Stimulated activated CD4-positive, alpha-beta T cell treated with anti-CD3 and anti-CD28 coated beads, Interleukin-15, amount 100 ng/mL, for 48 hours (primary cell): Measurements from ENCODE around the gene FHDC1.
"Not testable (repeated sequence)": the region's sequence is repeated elsewhere in the genome, so short reads cannot be mapped to it uniquely, and the experiment has no call there.

Source experiments
- DNase-seq, 2 donors: peaks; one replicate each; pipeline ENCODE4 v3.0.0-alpha.2; 2020; ENCODE audit warnings: low read depth in 2 of 2

FHDC1 gene, protein sequence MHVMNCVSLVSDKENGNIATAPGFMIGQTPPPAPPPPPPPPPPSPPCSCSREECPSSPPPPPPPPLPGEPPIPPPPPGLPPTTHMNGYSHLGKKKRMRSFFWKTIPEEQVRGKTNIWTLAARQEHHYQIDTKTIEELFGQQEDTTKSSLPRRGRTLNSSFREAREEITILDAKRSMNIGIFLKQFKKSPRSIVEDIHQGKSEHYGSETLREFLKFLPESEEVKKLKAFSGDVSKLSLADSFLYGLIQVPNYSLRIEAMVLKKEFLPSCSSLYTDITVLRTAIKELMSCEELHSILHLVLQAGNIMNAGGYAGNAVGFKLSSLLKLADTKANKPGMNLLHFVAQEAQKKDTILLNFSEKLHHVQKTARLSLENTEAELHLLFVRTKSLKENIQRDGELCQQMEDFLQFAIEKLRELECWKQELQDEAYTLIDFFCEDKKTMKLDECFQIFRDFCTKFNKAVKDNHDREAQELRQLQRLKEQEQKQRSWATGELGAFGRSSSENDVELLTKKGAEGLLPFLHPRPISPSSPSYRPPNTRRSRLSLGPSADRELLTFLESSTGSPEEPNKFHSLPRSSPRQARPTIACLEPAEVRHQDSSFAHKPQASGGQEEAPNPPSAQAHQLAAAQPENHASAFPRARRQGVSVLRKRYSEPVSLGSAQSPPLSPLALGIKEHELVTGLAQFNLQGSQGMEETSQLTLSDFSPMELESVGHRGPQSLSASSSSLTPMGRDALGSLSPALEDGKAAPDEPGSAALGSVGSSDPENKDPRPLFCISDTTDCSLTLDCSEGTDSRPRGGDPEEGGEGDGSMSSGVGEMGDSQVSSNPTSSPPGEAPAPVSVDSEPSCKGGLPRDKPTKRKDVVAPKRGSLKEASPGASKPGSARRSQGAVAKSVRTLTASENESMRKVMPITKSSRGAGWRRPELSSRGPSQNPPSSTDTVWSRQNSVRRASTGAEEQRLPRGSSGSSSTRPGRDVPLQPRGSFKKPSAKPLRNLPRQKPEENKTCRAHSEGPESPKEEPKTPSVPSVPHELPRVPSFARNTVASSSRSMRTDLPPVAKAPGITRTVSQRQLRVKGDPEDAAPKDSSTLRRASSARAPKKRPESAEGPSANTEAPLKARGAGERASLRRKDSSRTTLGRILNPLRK

DNA sequence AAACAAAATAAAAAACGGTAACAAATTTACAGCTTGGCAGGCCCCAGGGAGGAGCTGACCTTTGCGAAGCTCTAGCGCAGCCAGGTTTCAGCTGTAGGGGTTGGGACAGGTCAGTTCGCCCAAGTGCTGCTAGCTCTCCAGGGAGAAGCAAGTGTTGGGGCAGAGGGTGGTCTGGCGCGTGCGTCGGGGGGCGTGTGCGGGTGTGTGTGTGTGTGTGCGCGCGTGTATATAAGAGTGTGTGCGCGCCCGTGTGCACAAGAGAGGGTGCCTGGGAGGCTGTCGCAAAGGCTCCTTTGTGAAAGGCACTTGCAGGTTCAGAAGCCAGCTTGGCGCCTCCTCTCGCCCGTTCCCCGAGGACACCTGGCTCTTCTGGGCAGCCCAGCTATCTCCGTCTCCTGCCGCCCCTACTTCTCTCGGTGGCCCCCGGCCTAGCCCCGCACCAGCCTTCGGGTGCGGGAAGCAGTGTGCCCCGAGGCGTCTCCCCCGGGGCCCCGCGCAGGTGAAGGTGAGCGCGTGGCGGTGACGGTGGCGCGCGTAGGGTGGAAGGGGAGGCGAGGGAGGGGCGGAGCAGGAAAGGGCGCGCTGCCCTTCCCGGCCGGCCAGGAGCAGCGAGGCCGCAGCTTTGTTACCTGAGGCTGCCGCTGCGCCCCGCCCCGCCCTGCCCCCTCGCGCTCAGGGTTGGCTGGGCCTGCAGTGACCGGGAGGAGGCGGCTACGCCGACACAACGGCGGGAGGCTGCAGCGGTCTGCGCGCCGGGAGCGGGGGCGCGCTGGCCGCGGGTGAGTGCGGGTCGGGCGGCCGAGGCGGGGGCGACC lies at the start of gene FHDC1:
TSS of gene FHDC1 (plus strand) at position 693 of the 815 bp plus-strand sequence. CDS start 6,735 bp downstream, outside the sequence.
- no peak for DNase-seq

DNA sequence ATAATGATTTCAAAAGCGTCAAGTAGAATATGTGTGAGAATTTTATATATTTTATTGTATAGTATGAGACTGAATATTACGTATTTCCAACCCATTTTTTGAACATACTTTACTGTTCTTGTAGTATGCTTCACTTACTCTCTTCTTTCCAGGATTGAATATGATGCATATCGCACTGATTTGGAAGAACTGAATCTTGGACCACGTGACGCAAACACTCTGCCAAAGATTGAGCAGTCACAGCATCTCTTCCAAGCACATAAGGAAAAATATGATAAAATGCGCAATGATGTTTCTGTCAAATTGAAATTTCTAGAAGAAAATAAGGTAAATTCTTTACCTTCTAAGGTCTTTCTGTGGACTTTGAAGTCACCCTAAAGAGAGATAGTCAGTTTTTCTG lies 48.1 kb upstream of the FHDC1 start:
- DNase-seq: no peak

DNA sequence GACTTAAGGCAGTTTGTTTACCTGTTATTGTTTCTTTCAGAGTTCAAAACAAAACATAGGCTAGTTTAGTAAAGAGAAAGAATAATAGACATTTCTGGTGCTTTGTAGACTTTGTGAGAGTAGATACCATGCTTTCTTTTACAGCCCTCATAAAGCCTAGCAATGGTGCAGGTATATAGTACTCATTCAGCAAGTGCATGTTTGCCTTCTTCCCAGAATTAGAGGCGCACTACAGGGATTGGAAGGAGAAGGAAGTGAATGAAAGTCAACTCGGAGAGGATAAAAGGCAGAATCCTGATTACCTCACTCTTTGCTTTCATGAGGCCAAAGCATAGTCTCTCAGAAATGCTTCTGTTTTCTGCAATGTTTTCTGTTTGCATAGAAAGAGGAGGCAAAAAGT lies 43.1 kb upstream of the FHDC1 start:
- DNase-seq: no peak

DNA sequence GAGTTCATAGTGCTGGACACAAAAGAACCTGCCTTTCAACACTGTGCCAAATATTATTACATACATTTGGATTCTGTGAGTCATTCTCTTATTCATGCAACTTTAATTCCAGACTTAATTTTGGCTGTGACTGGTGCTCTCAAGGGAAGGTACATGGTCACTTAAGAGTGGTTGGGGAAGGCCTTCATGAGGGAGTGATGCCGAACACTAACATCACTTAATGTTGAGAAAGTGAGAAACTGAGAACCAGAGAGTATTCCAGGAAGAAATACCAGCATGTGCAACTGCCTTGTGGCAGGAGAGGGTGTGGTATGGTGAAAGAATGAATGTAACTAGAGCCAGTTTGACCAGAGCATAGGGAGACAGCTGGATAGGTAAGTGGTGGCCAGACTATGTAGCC lies 41.5 kb upstream of the FHDC1 start:
- DNase-seq: no peak

DNA sequence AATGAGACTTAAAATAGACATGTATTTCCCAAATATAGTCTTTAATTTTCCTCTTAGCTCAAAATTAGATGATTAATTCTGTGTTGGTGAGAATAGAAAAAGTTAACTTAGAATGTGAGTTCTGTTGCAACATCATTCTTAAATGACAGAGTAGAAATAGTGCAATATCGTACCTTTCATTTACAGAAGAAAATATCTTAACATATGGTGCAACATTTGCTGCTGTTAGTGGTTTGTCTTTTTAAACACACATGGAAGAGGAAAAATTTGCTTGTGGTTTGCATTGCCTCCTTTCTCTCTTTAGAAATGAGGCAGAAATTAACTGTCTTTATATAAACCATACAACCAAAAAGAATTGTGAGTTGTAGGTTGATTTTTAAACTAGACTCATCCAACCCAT lies 39.3 kb upstream of the FHDC1 start:
- DNase-seq: no peak

DNA sequence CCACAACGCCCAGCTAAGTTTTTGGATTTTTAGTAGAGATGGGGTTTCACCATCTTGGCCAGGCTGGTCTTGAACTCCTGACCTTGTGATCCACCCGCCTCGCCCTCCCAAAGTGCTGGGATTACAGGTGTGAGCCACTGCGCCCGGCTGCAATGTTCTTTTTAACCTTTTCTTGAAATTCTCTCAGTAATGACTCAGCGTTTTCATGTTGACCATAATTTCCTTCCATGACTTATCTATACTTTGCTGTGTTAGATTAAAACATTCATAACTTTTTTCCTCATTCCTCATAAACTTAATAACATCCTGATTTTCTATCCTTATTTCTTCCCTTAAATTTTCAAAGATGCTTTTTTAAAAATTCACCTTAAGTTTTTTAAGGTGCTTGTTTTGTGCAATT lies 38.0 kb upstream of the FHDC1 start:
- DNase-seq: not testable (repeated sequence)

DNA sequence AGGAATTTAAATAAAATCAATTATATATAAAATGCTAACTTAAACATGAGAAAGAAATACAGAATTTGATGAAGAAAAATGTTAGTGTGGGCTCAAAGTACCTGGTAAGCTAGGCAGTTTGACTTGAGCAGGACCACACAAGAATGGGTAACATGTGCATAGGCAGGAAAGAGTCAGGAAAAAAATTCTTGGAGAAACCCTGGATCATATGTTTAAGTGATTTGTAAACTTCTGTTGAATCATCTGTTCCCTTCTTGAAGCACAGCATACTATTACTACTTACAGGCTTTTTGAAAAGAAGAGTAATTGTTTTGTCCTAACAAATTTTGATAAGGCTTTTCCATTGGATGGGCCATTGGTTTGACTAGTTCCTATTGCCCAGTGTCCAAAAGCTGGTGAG lies 37.5 kb upstream of the FHDC1 start:
- no peak for DNase-seq

DNA sequence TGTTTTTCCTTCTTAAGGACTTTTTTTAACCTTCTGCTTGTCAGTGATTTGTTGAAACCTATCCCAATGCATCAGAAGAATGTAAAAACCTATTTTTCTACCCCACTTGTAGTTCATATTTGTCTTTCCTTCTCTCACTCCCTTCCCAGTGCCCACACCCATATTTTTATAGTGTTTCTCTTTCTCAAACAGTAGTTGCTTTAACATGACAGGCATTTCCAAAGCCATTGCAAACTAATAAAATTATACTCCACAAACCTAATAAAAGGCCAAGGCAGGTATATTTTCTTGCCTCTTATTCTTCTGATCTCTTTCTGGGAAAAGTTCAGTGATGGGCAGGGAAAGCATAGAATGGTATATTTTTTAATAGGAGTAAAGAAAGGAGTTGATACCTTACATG lies 35.7 kb upstream of the FHDC1 start:
- DNase-seq: no peak

DNA sequence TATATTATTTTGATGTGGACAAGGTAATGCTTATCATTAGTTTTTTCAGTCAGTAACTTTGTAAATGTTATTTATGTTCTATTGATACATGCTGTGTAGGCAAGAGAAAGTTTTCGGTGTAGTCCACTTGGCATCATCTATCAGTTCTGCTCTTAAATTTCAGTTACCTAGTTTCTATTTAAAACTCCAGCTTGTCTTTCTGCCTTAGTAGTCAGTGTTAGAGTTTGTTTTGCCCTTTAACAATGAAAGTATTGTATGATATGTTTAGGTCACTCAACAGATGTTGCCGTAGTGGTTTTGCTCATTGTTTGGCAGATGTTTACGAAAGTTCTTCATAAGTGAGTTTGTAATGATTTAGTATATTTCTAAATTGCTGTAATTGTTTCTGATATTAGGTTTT lies 34.9 kb upstream of the FHDC1 start:
- no peak for DNase-seq

DNA sequence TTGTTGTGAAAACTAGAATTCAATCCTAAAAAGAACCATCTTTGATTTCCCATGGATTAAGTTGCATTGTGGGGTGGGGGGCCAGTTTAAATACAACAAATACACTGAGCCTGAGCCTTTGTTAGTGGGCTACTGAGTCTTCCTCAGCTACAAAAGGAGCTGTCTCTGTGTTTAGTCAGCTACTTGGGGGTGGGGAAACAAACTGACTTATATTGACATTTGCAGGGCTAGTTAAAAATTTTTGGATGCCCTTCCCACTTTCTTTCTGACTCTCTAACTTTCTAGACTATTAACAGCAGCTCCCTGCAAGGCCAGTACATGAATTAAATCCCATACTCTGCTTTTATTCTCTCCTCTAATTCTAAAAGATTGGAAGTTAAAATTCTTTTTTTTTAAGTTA lies 32.5 kb upstream of the FHDC1 start:
- no peak for DNase-seq

DNA sequence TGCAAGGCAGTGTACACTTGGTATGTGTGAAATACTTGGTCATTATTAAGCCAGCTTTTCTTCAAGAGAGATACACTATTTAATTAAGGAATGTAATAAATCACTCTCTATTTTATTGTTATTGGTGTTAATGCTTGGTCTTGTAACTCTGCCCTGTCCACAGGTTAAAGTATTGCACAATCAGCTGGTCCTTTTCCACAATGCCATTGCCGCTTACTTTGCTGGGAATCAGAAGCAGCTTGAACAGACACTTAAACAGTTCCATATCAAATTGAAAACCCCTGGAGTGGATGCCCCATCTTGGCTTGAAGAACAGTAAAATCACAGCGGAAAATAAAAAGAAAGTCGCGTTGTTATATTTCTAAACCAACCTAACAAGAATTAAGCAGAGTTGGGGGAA lies 26.2 kb upstream of the FHDC1 start:
- no peak for DNase-seq

DNA sequence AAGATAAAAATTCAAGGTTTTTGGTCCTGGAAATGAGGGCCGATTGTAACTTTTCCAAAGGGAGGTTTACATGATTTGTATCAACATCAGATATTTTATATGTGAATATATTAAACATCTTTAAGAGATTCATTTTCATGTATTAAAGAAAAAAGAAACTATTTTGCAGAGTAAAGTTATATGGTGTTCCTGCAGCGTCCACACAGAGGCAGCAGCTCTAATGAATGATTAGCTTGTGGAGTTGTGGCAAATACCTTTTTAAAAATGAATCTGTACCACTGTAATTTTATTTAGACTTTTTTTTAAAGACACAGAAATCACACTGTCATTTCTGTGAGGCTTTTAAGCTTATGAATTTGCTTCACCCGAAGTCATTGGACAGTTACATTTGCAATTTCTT lies 25.6 kb upstream of the FHDC1 start:
- DNase-seq: no peak

DNA sequence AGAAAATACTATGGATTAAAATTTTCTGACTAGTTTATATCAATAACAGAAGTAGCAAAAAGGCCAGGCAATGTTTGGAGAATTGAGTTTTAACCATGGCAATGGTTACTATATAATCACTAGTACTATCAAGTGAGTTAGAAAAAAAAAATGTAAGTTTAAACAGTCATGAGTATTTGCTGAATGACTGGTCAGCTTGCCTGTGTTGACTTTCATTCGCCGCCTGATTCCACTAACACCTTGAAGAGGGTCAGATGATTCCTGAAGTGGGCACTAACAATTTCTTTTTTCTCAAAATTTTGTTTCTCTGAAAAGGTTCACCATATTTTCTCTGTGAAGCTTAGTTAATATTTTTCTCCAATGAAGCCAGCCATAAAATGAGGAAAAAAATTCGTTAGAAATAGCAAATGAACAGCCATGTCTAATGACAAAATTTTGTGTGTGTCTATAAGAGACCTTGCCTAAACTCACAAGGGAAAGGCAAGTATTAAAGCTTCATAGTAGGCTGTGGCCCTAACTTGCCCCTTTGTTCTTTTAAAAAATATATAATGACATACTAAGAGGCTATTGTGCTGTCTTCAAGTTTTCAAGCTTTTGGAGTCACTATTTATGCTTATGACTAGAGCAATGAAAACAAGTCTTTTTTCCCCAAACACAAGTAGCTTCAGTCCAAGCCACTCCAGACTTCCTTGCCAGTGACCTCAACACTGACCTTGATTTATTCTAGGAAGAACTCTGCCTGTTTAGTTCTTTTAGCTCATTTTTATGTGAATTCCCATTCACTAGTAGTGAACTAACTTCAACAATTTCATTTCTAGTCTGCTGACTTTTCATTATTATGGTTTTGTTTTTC lies 18.4 kb upstream of the FHDC1 start:
- no peak for DNase-seq

DNA sequence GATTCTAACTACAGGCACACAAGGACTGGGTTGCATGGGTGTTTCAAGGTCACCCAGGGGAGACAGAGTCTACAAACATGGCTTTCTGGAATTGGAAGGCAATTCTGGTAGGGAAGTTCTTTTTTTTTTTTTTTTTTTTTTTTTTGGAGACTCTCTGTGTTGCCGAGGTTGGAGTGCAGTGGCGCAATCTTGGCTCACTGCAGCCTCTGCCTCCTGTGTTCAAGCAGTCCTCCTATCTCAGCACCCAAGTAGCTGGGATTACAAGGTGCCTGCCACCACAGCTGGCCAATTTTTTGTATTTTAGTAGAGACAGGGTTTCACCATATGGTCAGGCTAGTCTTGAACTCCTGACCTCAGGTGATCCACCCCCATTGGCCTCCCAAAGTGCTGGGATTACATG lies 16.3 kb upstream of the FHDC1 start:
- no peak for DNase-seq

DNA sequence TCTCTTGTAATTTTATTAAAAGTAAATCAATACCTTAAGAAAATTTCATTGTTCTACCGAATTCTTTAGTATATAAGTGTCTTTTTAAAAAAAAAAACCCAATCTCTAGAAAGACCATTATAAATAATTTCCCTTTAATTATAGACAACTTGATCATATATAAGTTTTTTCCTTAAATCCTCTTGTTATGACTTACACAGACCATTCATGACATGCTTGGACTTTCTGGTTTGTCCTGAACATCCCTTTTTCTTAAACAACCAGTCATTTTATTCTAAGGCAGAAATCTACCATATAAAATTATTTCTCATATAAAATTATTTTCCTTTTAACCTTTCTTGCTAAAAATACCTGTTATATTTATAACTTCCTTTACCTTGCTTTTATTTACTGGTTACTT lies 15.4 kb upstream of the FHDC1 start:
- DNase-seq: no peak

DNA sequence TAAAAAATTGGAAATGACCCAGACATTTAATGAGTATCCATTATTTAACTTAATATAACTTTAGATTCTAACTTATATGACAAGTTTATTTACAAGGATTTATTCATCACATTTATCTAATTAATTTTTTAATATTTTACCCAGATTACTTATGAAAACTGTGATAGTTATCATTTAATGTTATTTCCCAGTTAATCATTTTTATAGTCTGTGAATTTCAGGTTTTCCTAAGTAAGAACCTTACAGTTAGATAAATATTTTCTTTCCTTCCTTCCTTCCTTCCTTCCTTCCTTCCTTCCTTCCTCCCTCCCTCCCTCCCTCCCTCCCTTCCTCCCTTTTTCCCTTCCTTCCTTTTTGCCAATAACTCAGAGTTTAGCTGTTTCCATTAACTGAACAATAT lies 14.8 kb upstream of the FHDC1 start:
- no peak for DNase-seq

DNA sequence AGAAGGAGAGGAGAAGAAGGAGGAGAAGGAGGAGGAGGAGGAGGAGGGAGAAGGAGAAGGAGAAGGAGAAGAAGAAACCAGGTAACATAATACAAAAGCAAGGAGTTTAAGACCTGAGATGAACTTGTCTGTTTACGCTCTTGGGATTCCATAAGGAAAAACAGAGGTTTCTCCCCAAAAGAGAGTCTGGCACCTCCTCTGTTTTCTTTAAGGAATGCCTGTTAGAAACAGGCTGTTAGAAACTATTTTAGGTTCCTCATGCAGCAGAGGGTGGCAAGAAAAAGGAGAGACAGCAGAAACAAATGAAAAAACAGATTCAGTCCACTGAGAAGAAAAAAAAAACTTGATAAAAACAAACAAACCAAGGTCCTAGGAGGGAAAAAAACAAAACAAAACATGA lies 10.3 kb upstream of the FHDC1 start:
- no peak for DNase-seq

DNA sequence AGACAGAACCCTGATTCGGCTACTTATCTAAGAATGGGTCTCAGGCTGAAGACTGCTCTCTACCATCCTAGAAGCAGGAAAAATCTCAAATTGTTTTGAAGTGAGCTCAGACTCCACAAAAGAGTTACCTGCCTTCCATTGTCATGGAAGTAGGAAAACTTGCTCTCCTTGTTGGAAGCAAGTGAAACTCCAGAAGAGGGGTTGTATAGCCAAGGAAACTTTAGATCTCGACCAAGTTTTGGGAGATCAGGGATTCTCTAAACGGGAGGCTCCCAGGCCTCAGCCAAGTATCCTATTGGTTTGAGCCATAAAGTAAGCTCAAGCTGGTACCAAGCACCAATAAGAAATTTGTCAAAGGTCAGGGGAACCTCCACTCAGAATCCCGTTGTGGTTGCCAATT lies 9.2 kb upstream of the FHDC1 start:
- no peak for DNase-seq

DNA sequence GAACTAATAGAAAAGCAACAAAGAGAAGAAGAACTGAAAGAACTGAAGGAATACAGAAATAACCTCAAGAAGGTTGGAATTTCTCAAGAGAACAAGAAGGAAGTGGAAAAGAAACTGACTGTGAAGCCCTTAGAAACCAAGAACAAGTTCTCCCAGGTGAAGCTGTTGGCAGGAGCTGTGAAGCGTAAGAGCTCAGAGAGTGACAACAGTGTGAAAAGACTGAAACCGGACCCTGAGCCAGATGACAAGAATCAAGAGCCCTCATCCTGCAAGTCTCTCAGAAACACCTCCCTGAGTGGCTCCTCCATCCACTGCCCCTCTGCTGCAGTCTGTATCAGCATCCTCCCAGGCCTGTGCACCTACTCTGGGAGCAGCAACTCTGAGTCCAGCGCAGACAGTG lies 8.4 kb upstream of the FHDC1 start:
- no peak for DNase-seq

DNA sequence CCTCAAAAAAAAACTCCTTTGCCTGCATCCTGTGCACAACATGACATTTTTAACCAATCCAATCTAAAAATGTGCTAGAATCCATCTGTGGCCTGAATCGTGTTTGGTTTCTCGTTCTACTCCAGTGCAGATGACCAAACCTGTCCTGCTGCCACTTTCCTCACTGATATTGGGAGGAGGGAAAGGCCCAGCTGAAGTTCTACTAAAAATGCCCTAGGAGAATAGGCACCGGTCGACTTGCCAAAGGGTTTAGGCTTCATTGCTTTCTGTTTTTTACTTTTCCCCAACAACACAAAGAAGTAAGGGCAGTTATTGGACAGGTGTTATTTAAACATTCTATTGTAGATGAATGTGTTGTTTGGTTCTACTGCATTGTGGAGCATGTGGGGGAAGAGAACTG lies 7.8 kb upstream of the FHDC1 start:
- DNase-seq: no peak

DNA sequence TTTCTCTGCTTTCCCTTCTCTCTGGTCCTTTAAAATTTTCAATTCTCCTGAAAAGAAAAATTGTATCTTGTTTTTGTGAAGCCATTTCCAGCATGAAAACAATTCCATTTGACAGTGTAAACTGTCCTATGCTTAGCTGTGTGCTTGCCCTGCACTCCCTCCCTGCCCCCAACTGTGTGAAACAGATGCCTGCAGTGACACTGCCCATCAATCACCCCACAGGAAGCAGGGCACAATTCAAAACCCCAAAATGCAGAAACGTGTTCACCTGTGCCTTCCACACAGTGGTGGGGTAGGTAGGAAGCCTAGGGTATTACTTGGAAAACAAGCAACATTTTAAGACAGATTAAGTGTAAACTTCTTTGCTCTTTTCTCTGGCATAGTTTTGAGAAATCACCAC lies 6.2 kb upstream of the FHDC1 start:
- no peak for DNase-seq
